DOHH2 (cell line): Measurements from ENCODE around the gene ITPKB.

ENCODE experiments used
- CTCF ChIP-seq: fragments of 200-600 bp; sonication (generic); IDR thresholded peaks from one replicate; pipeline ENCODE4 v1.5.1; 2014; ENCODE audit warnings: antibody characterized with exemption, mild to moderate bottlenecking, low read depth, low read length; ENCODE audit not compliant: poor library complexity, severe bottlenecking
- EZH2phosphoT487 ChIP-seq: fragments of 200-600 bp; sonication (generic); IDR thresholded peaks from 2 replicates; pipeline ENCODE4 v1.6.1; 2017; ENCODE audit warnings: borderline replicate concordance, mild to moderate bottlenecking, antibody characterized with exemption, low read length, moderate library complexity, mixed read lengths

GRCh38 chr1:226702957-226703831 lies 35.9 kb downstream of the ITPKB start:
- peak; percentile 12 for TF ChIP-seq CTCF
- TF ChIP-seq EZH2phosphoT487: no peak
